Upper lobe of left lung (tissue), 4 donors: ENCODE results near the gene TMTC2.

ENCODE experiments used
- CTCF ChIP-seq, 6 experiments: fragments of 450-650 bp in 4 of 6; fragments of 200-600 bp in 2 of 6; sonication (generic) in 2 of 6; IDR thresholded peaks; one replicate each; pipeline ENCODE4 v1.5.1; 2016 to 2019; ENCODE audit warnings: antibody characterized with exemption in 6 of 6
- EP300 ChIP-seq, 4 donors: sonication (generic); formaldehyde crosslinking; IDR thresholded peaks; one replicate each; pipeline ENCODE4 v1.5.1; 2017; ENCODE audit warnings: antibody characterized with exemption in 4 of 4, control low read depth in 2 of 4
- POLR2A ChIP-seq, 4 donors: fragments of 450-650 bp; IDR thresholded peaks; one replicate each; pipeline ENCODE4 v1.5.1; 2016 to 2017; ENCODE audit warnings: antibody characterized with exemption in 4 of 4, mild to moderate bottlenecking in 2 of 4

- TF ChIP-seq CTCF (IDR thresholded peaks at IDR 0.05) (no peak), POLR2A (IDR thresholded peaks at IDR 0.05) (no peak), EP300 (IDR thresholded peaks at IDR 0.05) (no peak)
Measured at GRCh38 chr12:83016991-83017390, 330.3 kb downstream of the TMTC2 start.
